ENCODE results near the gene KCNH4.
"Not testable (repeated sequence)": the region's sequence is repeated elsewhere in the genome, so short reads cannot be mapped to it uniquely, and the experiment has no call there.

Gene KCNH4

GRCh38 chr17:42180922-42181850 lies at the start of gene KCNH4:
Gene KCNH4, minus strand, starts transcription at chr17:42181142. Its CDS starts 197 bp downstream, at chr17:42180945.
- H3K36me3 Mint-ChIP-seq: no peaks in the 10 kb centered on the region
- DNase-seq: peak; percentile 92
- peaks cover 61% of the 10 kb centered on the region for H3K4me1 Mint-ChIP-seq
- H3K9me3 Mint-ChIP-seq: no peaks in the 10 kb centered on the region
- peaks cover 80% of the 10 kb centered on the region for H3K27me3 Mint-ChIP-seq
- CTCF ChIA-PET: interaction anchor here (0.6 to 3.1 kb wide), 23 partner anchors 9 to 349 kb away, joined by 3 to 28 read pairs (median 3); partner anchors contain the start of genes CNP, DHX58, GHDC and KAT2A
- H3K4me3 Mint-ChIP-seq: peak within 1 kb of the TSS; percentile 52
- peak within 1 kb of the TSS; percentile 5 for H3K27ac Mint-ChIP-seq

GRCh38 chr17:42230225-42230624 lies 49.3 kb upstream of the KCNH4 start:
- Mint-ChIP-seq H3K27me3 (no peaks in the 10 kb centered on the region), H3K9me3 (no peaks in the 10 kb centered on the region), H3K4me3 (no peak overlapping the region), H3K36me3 (peaks cover 31% of the 10 kb centered on the region), H3K4me1 (peaks cover 20% of the 10 kb centered on the region), H3K27ac (no peak overlapping the region)
- CTCF ChIA-PET: interaction anchor here (1.0 to 2.2 kb wide), 2 partner anchors 20 to 92 kb away, joined by 3 to 5 read pairs; no protein-coding TSS in a partner anchor
- no peak for DNase-seq

- peaks cover 20% of the 10 kb centered on the region for H3K4me1 Mint-ChIP-seq
- no peaks in the 10 kb centered on the region for H3K9me3 Mint-ChIP-seq
- peaks cover 47% of the 10 kb centered on the region for H3K36me3 Mint-ChIP-seq
- no peak overlapping the region for H3K4me3 Mint-ChIP-seq
- H3K27me3 Mint-ChIP-seq: no peaks in the 10 kb centered on the region
- DNase-seq: no peak
- CTCF ChIA-PET: interaction anchor here (2.2 kb wide), 1 partner anchor 22 kb away, joined by 5 read pairs; no protein-coding TSS in a partner anchor
- H3K27ac Mint-ChIP-seq: no peak overlapping the region
These were observed 47.1 kb upstream of the KCNH4 start for GRCh38 chr17:42227849-42228700.

GRCh38 chr17:42225646-42226045 lies 44.7 kb upstream of the KCNH4 start:
- CTCF ChIA-PET: no interaction called here
- no peaks in the 10 kb centered on the region for H3K9me3 Mint-ChIP-seq
- no peak overlapping the region for H3K27ac Mint-ChIP-seq
- H3K36me3 Mint-ChIP-seq: peaks cover 52% of the 10 kb centered on the region
- no peaks in the 10 kb centered on the region for H3K27me3 Mint-ChIP-seq
- no peak for DNase-seq
- H3K4me1 Mint-ChIP-seq: peaks cover 19% of the 10 kb centered on the region
- H3K4me3 Mint-ChIP-seq: no peak overlapping the region

- Mint-ChIP-seq H3K9me3 (no peaks in the 10 kb centered on the region), H3K27me3 (no peaks in the 10 kb centered on the region), H3K36me3 (peaks cover 48% of the 10 kb centered on the region), H3K27ac (no peak overlapping the region), H3K4me3 (no peak overlapping the region), H3K4me1 (peaks cover 11% of the 10 kb centered on the region)
- no peak for DNase-seq
- CTCF ChIA-PET: interaction anchor here (0.6 to 3.5 kb wide), 3 partner anchors 13 to 179 kb away, joined by 6 to 37 read pairs (median 24); no protein-coding TSS in a partner anchor
These were observed 43.7 kb upstream of the KCNH4 start for GRCh38 chr17:42224651-42225050.

- H3K27ac Mint-ChIP-seq: no peak overlapping the region
- no peaks in the 10 kb centered on the region for H3K9me3 Mint-ChIP-seq
- peaks cover 48% of the 10 kb centered on the region for H3K36me3 Mint-ChIP-seq
- no peaks in the 10 kb centered on the region for H3K4me1 Mint-ChIP-seq
- CTCF ChIA-PET: interaction anchor here (0.6 to 3.5 kb wide), 44 partner anchors 8 to 996 kb away, joined by 3 to 61 read pairs (median 5); partner anchors contain the start of genes GHDC, STAT5A and STAT5B
- H3K27me3 Mint-ChIP-seq: no peaks in the 10 kb centered on the region
- DNase-seq: peak; percentile 69
- no peak overlapping the region for H3K4me3 Mint-ChIP-seq
These were observed 41.2 kb upstream of the KCNH4 start for GRCh38 chr17:42221886-42222745.

GRCh38 chr17:42219280-42219679 lies 38.3 kb upstream of the KCNH4 start:
- CTCF ChIA-PET, DNase-seq, H3K4me1 Mint-ChIP-seq, H3K4me3 Mint-ChIP-seq, H3K27ac Mint-ChIP-seq, H3K27me3 Mint-ChIP-seq, H3K9me3 Mint-ChIP-seq: not testable (repeated sequence)
- peaks cover 43% of the 10 kb centered on the region for H3K36me3 Mint-ChIP-seq

- H3K4me1 Mint-ChIP-seq: no peaks in the 10 kb centered on the region
- no peaks in the 10 kb centered on the region for H3K9me3 Mint-ChIP-seq
- no peaks in the 10 kb centered on the region for H3K27me3 Mint-ChIP-seq
- H3K36me3 Mint-ChIP-seq: peaks cover 59% of the 10 kb centered on the region
- no peak for DNase-seq
- no peak overlapping the region for H3K4me3 Mint-ChIP-seq
- no peak overlapping the region for H3K27ac Mint-ChIP-seq
- CTCF ChIA-PET: interaction anchor here (0.6 to 2.1 kb wide), 2 partner anchors 8 to 188 kb away, joined by 3 to 7 read pairs; no protein-coding TSS in a partner anchor
These were observed 33.2 kb upstream of the KCNH4 start for GRCh38 chr17:42214156-42214555.

- Mint-ChIP-seq H3K27ac (no peak overlapping the region), H3K27me3 (no peaks in the 10 kb centered on the region), H3K4me3 (no peak overlapping the region), H3K4me1 (no peaks in the 10 kb centered on the region), H3K36me3 (peaks cover 55% of the 10 kb centered on the region), H3K9me3 (no peaks in the 10 kb centered on the region)
- CTCF ChIA-PET: interaction anchor here (0.6 kb wide), 1 partner anchor 305 kb away, joined by 3 read pairs; no protein-coding TSS in a partner anchor
- no peak for DNase-seq
These were observed 31.4 kb upstream of the KCNH4 start for GRCh38 chr17:42212382-42212781.

GRCh38 chr17:42211921-42212341 lies 31.0 kb upstream of the KCNH4 start:
- H3K4me3 Mint-ChIP-seq, DNase-seq, H3K4me1 Mint-ChIP-seq, H3K9me3 Mint-ChIP-seq, H3K27me3 Mint-ChIP-seq, H3K27ac Mint-ChIP-seq: not testable (repeated sequence)
- CTCF ChIA-PET: interaction anchor here (0.9 kb wide), 1 partner anchor 10 kb away, joined by 4 read pairs; no protein-coding TSS in a partner anchor
- peaks cover 54% of the 10 kb centered on the region for H3K36me3 Mint-ChIP-seq

- H3K4me3 Mint-ChIP-seq: no peak overlapping the region
- H3K9me3 Mint-ChIP-seq: no peaks in the 10 kb centered on the region
- no peaks in the 10 kb centered on the region for H3K27me3 Mint-ChIP-seq
- DNase-seq: no peak
- H3K27ac Mint-ChIP-seq: no peak overlapping the region
- H3K4me1 Mint-ChIP-seq: no peaks in the 10 kb centered on the region
- CTCF ChIA-PET: interaction anchor here (0.6 to 1.5 kb wide), 3 partner anchors 12 to 29 kb away, joined by 3 to 6 read pairs (median 3); no protein-coding TSS in a partner anchor
- peaks cover 60% of the 10 kb centered on the region for H3K36me3 Mint-ChIP-seq
These were observed 29.1 kb upstream of the KCNH4 start for GRCh38 chr17:42210046-42210445.

GRCh38 chr17:42206153-42206612 lies 25.2 kb upstream of the KCNH4 start:
- H3K9me3 Mint-ChIP-seq, H3K27me3 Mint-ChIP-seq, CTCF ChIA-PET, H3K27ac Mint-ChIP-seq, DNase-seq, H3K4me3 Mint-ChIP-seq, H3K4me1 Mint-ChIP-seq: not testable (repeated sequence)
- peaks cover 68% of the 10 kb centered on the region for H3K36me3 Mint-ChIP-seq

GRCh38 chr17:42203354-42203753 lies 22.4 kb upstream of the KCNH4 start:
- Mint-ChIP-seq H3K27ac (no peak overlapping the region), H3K4me1 (no peaks in the 10 kb centered on the region), H3K27me3 (no peaks in the 10 kb centered on the region), H3K36me3 (peaks cover 62% of the 10 kb centered on the region), H3K4me3 (no peak overlapping the region), H3K9me3 (no peaks in the 10 kb centered on the region)
- CTCF ChIA-PET: no interaction called here
- no peak for DNase-seq

All from activated naive CD4-positive, alpha-beta T cell treated with anti-CD3 and anti-CD28 coated beads, Interleukin-2, amount 10 ng/mL, durations not matched to agents 7 days and 5 days (primary cell).